Gastrocnemius medialis (tissue), 4 donors: ENCODE results near the gene ANHX.

Experiments used
- POLR2A ChIP-seq, 2 donors: fragments of 450-650 bp; IDR thresholded peaks; one replicate each; pipeline ENCODE4 v1.6.1; 2017; ENCODE audit warnings: antibody characterized with exemption in 2 of 2, mild to moderate bottlenecking in 2 of 2, moderate library complexity in 2 of 2
- TF ChIP-seq, protein P1 (sequence below), 5 experiments: fragments of 450-650 bp in 3 of 5; fragments of 200-600 bp in 2 of 5; sonication (generic) in 2 of 5; IDR thresholded peaks in 4 of 5; conservative IDR thresholded peaks in 1 of 5; 1 replicate in 4 of 5; 2 replicates in 1 of 5; pipeline ENCODE4 v1.5.1; 2016 to 2019; ENCODE audit warnings: antibody characterized with exemption in 5 of 5, mild to moderate bottlenecking in 3 of 5, moderate library complexity in 3 of 5

DNA sequence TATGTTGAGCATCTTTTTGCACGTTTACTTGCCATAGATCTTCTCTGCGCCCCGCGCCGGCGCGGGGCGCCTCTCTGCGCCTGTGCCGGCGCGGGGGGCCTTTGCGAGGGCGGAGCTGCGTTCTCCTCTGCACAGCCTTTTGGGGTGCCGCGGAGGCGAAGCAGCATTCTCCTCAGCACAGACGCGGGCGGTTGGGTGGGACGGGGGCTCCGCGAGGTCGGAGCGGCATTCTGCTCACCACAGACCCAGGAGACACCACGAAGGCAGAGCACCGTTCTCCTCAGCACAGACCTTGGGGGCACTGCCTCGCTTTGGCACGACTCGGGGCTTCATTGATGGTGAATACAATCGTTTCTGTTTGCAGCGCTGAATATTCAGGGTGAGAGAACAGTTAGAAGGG lies 28.5 kb upstream of the ANHX start:
- TF ChIP-seq, protein P1, sequence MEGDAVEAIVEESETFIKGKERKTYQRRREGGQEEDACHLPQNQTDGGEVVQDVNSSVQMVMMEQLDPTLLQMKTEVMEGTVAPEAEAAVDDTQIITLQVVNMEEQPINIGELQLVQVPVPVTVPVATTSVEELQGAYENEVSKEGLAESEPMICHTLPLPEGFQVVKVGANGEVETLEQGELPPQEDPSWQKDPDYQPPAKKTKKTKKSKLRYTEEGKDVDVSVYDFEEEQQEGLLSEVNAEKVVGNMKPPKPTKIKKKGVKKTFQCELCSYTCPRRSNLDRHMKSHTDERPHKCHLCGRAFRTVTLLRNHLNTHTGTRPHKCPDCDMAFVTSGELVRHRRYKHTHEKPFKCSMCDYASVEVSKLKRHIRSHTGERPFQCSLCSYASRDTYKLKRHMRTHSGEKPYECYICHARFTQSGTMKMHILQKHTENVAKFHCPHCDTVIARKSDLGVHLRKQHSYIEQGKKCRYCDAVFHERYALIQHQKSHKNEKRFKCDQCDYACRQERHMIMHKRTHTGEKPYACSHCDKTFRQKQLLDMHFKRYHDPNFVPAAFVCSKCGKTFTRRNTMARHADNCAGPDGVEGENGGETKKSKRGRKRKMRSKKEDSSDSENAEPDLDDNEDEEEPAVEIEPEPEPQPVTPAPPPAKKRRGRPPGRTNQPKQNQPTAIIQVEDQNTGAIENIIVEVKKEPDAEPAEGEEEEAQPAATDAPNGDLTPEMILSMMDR (IDR thresholded peaks at IDR 0.05 in 4 of 5, conservative IDR thresholded peaks at IDR 0.05 in 1 of 5) = no peak
- no peak for TF ChIP-seq POLR2A (IDR thresholded peaks at IDR 0.05)
